Measurements from ENCODE around the gene GPR83.

The GPR83 gene

DNA sequence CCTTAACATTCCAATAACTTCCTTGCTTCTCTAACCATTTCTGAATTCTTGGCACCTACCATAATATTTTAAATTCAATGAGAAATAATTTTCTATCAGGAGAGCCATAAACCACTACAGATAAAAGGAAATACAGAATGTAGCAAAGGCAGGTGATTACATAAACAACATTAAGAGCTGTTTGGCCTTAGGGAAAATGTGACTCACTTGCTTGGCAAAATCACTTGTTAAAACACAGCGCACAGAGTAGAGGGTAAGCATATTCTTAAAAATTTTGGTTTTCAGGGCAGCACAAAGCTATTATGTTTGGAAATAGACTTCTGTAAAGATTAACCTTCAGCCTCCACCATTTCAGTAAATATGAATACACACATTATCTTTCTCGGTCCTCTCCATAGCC is 70.4 kb downstream of the GPR83 start:
- Histone ChIP-seq H2AFZ (no peak overlapping the region), H3K27ac (no peak overlapping the region), H3K36me3 (ENCODE audit: control insufficient read depth, insufficient read depth, low read length) (no peaks in the 10 kb centered on the region), H3K27me3 (ENCODE audit: control insufficient read depth, insufficient read depth, low read length) (no peaks in the 10 kb centered on the region), H3K4me1 (no peaks in the 10 kb centered on the region), H3K9me3 (ENCODE audit: control insufficient read depth, low read length) (no peaks in the 10 kb centered on the region), H3K4me2 (ENCODE audit: low read length) (no peak overlapping the region), H3K9ac (no peak overlapping the region), H3K79me2 (no peaks in the 10 kb centered on the region), H3K4me3 (ENCODE audit: low read depth, low read length) (no peak overlapping the region)
- TF ChIP-seq, protein P1, sequence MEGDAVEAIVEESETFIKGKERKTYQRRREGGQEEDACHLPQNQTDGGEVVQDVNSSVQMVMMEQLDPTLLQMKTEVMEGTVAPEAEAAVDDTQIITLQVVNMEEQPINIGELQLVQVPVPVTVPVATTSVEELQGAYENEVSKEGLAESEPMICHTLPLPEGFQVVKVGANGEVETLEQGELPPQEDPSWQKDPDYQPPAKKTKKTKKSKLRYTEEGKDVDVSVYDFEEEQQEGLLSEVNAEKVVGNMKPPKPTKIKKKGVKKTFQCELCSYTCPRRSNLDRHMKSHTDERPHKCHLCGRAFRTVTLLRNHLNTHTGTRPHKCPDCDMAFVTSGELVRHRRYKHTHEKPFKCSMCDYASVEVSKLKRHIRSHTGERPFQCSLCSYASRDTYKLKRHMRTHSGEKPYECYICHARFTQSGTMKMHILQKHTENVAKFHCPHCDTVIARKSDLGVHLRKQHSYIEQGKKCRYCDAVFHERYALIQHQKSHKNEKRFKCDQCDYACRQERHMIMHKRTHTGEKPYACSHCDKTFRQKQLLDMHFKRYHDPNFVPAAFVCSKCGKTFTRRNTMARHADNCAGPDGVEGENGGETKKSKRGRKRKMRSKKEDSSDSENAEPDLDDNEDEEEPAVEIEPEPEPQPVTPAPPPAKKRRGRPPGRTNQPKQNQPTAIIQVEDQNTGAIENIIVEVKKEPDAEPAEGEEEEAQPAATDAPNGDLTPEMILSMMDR (IDR thresholded peaks at IDR 0.05) = no peak

GRCh38 chr11:94329501-94329900 is 71.7 kb downstream of the GPR83 start:
- H3K36me3 ChIP-seq (ENCODE audit: control insufficient read depth, insufficient read depth, low read length) = no peaks in the 10 kb centered on the region
- H3K27ac ChIP-seq = no peak overlapping the region
- no peak overlapping the region for H3K4me3 ChIP-seq (ENCODE audit: low read depth, low read length)
- no peaks in the 10 kb centered on the region for H3K4me1 ChIP-seq
- no peak overlapping the region for H2AFZ ChIP-seq
- TF ChIP-seq, protein P1 (IDR thresholded peaks at IDR 0.05) = no peak
- no peak overlapping the region for H3K9ac ChIP-seq
- H3K9me3 ChIP-seq (ENCODE audit: control insufficient read depth, low read length) = no peaks in the 10 kb centered on the region
- H3K4me2 ChIP-seq (ENCODE audit: low read length) = no peak overlapping the region
- no peaks in the 10 kb centered on the region for H3K27me3 ChIP-seq (ENCODE audit: control insufficient read depth, insufficient read depth, low read length)
- no peaks in the 10 kb centered on the region for H3K79me2 ChIP-seq

GRCh38 chr11:94328587-94329080 is 72.6 kb downstream of the GPR83 start:
- Histone ChIP-seq H2AFZ (no peak overlapping the region), H3K27ac (no peak overlapping the region), H3K4me3 (ENCODE audit: low read depth, low read length) (no peak overlapping the region), H3K9me3 (ENCODE audit: control insufficient read depth, low read length) (no peaks in the 10 kb centered on the region), H3K4me2 (ENCODE audit: low read length) (no peak overlapping the region), H3K36me3 (ENCODE audit: control insufficient read depth, insufficient read depth, low read length) (no peaks in the 10 kb centered on the region), H3K4me1 (no peaks in the 10 kb centered on the region), H3K79me2 (no peaks in the 10 kb centered on the region), H3K27me3 (ENCODE audit: control insufficient read depth, insufficient read depth, low read length) (no peaks in the 10 kb centered on the region), H3K9ac (no peak overlapping the region)
- TF ChIP-seq, protein P1 (IDR thresholded peaks at IDR 0.05) = no peak

Measured in parathyroid adenoma (tissue), 2 donors.